ENCODE results near the gene ARFIP2.
A peak's percentile ranks its signal among the peaks of the same experiment; 100 is the strongest.

The ARFIP2 gene

GRCh38 chr11:6480299-6480914, 724 bp downstream of the ARFIP2 start:
- no peak for DNase-seq

- no peak for DNase-seq
Measured at GRCh38 chr11:6476571-6476970, 4.6 kb downstream of the ARFIP2 start.

- DNase-seq: no peak
Measured at GRCh38 chr11:6475936-6476335, 5.2 kb downstream of the ARFIP2 start.

- no peak for DNase-seq
Measured at GRCh38 chr11:6474806-6475500, 6.2 kb downstream of the ARFIP2 start.

GRCh38 chr11:6474413-6474792, 6.7 kb downstream of the ARFIP2 start:
- DNase-seq: no peak

GRCh38 chr11:6473451-6474412, 7.4 kb downstream of the ARFIP2 start, which contains the start of gene TRIM3:
Gene TRIM3, minus strand, starts transcription at chr11:6473941. Its CDS starts 8,246 bp downstream, at chr11:6465695.
- peak; percentile 41 for DNase-seq

GRCh38 chr11:6472934-6473333, 8.2 kb downstream of the ARFIP2 start:
- no peak for DNase-seq

GRCh38 chr11:6469599-6469998, 11.5 kb downstream of the ARFIP2 start:
- no peak for DNase-seq

- peak; percentile 1 for DNase-seq
Measured at GRCh38 chr11:6468712-6469495, 12.2 kb downstream of the ARFIP2 start.

GRCh38 chr11:6459099-6459450, 22.1 kb downstream of the ARFIP2 start:
- DNase-seq: no peak

GRCh38 chr11:6458352-6459098, 22.6 kb downstream of the ARFIP2 start:
- no peak for DNase-seq

- no peak for DNase-seq
Measured at GRCh38 chr11:6457581-6458320, 23.4 kb downstream of the ARFIP2 start.

GRCh38 chr11:6456361-6457073, 24.6 kb downstream of the ARFIP2 start:
- no peak for DNase-seq

GRCh38 chr11:6455070-6455469, 26.1 kb downstream of the ARFIP2 start:
- DNase-seq: no peak

- no peak for DNase-seq
Measured at GRCh38 chr11:6453152-6453551, 28.0 kb downstream of the ARFIP2 start.

- DNase-seq: no peak
Measured at GRCh38 chr11:6452219-6452618, 28.9 kb downstream of the ARFIP2 start.

- no peak for DNase-seq
Measured at GRCh38 chr11:6448574-6448973, 32.6 kb downstream of the ARFIP2 start.

- DNase-seq: no peak
Measured at GRCh38 chr11:6443269-6444003, 37.7 kb downstream of the ARFIP2 start.

GRCh38 chr11:6442441-6442840, 38.7 kb downstream of the ARFIP2 start:
- no peak for DNase-seq

GRCh38 chr11:6440906-6441358, 40.2 kb downstream of the ARFIP2 start, which contains the start of gene HPX:
Gene HPX, minus strand, starts transcription at chr11:6440987. Its CDS starts 24 bp downstream, at chr11:6440963.
- no peak for DNase-seq

Data from NCI-H2171 treated with DMSO at 0.1 percent for 48 hours (cell line).